ENCODE data around the gene UBE3D.
"Not testable (repeated sequence)": the region's sequence is repeated elsewhere in the genome, so short reads cannot be mapped to it uniquely, and the experiment has no call there.

The UBE3D gene

DNA sequence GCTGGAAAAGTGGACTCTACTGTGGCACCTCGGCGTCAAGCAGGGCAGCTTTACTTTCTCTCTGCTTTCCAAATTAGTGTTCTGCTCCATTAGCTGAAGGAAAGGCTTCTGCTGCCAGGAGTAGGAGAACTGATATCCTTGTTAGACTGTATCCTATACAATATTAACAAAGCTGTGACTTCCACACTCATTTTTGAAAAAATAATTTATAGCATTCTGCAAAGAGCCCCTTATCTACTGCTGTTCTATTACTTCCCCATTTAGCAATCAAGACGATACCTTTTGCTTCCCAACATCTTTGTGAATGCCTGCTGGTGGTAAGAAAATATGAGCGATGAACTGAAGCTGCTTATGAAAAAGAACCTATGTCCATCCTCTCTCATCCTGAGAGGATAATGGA is 151.1 kb downstream of the UBE3D start:
- DNase-seq (ENCODE audit: low spot score), result no peak

GRCh38 chr6:82910820-82911219 is 154.8 kb downstream of the UBE3D start:
- no peak for DNase-seq (ENCODE audit: low spot score)

DNA sequence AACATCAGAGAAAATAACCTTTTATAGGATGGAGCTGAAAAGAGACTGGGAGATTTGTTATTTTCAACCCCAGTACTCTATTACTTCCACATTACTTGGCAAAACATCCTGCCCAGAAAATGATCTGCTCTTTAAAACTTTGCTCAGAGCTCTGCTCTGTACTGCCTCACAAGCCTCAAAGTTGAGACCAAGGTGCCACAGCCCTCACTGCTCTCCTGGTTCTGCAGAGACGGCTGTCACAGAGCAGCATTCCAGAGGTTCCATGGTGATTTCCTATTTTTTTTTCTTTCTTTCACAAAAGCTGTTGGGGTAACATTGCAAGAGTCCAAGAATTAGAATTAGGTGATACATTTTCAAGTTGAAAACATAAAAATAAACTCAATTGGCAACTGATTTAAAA is 155.2 kb downstream of the UBE3D start:
- DNase-seq (ENCODE audit: low spot score), result no peak

DNA sequence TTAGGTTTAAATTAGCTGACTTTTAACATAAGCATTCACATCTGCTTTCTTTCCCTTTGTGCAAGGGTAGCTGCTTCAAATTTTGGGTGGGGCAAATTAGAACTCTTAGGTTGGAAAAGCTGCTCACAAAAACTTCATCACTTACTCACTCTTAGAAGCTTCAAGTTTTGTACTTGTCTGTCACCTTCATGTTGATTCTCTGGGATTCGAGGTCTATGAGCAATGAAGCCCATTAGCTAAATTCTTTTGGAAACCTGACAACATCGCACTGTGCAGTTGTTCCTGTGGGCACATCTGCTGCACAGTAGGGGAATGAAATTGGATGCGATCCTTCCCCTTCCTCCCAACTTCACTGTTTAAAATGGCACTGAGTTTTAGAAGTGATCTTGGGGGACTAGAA is 156.1 kb downstream of the UBE3D start:
- DNase-seq (ENCODE audit: low spot score), result peak; percentile 22

GRCh38 chr6:82908661-82909060 is 157.0 kb downstream of the UBE3D start:
- DNase-seq (ENCODE audit: low spot score), result no peak

- DNase-seq (ENCODE audit: low spot score), result peak; percentile 56
Observed at GRCh38 chr6:82906951-82907350, 158.7 kb downstream of the UBE3D start.

- no peak for DNase-seq (ENCODE audit: low spot score)
Observed at GRCh38 chr6:82906489-82906888, 159.2 kb downstream of the UBE3D start.

DNA sequence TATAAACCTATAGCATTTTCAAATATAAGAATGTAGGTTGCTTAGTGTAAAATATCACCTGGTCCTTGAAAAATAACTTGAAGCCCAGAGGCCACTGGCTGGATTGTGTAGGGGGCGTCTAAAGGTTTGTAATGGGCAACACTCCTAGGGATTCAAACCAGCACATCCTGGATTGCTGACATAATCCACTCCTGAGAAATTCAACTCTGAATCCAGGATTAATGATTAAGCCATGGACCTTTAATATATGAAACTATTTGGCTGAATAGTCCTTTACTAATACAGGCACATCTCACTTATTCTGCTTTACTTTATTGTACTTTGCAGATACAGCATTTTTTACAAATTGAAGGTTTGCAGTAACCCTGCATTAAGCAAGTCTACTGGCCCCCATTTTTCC is 160.8 kb downstream of the UBE3D start:
- DNase-seq (ENCODE audit: low spot score), result no peak

GRCh38 chr6:82904257-82904656 is 161.4 kb downstream of the UBE3D start:
- DNase-seq (ENCODE audit: low spot score), result no peak

DNA sequence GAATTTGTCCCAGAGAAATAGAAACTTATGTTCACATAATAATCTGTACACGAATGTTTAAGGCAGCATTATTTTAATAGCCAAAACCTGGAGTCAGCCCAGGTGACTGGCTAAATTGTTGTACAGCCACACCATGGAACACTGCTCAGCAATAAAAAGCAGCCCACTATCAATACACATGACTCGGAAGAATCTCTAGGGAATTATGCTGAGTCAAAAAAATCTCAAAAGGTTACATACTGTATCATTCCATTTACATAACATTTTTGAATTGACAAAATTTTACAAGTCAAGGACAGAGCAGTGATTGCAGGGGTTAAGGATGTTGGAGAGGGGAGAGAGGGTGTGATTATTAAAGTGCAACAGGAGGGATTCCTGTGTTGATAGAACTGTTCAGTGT is 163.4 kb downstream of the UBE3D start:
- no peak for DNase-seq (ENCODE audit: low spot score)

DNA sequence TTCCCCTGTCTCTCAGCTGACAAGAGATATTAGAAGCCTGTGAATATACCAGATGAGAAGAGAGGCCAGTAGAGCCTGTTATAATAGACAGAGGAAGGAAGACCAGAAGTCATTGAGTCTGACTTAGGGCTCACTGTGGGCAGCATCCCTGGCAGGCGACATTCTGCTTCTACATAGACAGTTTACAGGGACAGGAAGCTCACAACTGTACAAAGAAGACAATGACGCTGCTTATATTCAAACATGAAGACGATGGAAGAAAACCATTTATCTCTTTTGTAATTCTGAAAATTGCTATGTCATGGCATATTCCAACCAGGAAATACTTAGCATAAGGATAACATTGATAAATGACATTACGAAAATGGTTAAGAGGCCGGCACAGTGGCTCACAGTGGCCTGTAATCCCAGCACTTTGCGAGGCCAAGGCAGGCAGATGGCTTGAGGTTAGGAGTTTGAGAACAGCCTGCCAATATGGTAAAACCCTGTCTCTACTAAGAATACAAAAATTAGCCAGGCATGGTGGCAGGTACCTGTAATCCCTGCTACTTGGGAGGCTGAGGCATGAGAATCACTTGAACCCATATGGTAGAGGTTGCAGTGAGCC is 170.9 kb downstream of the UBE3D start:
- DNase-seq (ENCODE audit: low spot score), result no peak

GRCh38 chr6:82893889-82894652 is 171.6 kb downstream of the UBE3D start:
- DNase-seq (ENCODE audit: low spot score), result no peak

DNA sequence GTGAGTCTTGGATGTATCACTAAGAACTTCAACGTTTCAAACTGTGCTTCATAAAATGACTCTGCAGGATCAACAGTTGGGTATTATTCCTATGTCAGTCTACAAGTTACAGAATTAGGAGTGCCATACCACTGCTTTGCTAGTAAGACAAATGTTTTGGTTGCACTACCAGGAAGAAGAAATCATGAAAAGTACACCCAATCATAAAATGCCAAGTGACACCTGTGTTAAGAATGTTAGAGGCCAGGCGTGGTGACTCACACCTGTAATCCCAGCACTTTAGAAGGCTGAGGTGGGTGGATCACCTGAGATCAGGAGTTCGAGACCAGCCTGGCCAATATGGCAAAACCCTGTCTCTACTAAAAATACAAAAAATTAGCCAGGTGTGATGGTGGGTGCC is 174.1 kb downstream of the UBE3D start:
- not testable (repeated sequence) for DNase-seq (ENCODE audit: low spot score)

GRCh38 chr6:82891076-82891475 is 174.6 kb downstream of the UBE3D start:
- no peak for DNase-seq (ENCODE audit: low spot score)

- DNase-seq (ENCODE audit: low spot score), result no peak
Observed at GRCh38 chr6:82890240-82890639, 175.4 kb downstream of the UBE3D start.

DNA sequence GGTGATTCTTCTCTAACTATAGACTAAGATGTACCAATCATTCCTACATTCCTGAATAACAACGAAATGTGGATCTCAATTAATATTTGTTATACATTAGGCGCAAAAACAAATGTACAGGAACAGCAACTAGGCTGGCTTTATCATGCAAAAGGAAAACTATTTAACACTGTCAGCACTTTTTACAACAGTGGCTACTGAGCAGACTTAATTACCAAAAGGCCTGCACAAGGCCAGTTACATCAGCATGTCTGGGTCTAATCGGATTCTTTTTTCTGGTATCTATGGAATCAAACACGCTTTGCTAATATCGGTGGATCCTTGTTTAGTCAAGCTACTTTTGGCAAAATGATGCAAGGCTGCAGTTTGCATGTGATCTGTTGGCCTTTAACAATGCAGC is 176.5 kb downstream of the UBE3D start:
- DNase-seq (ENCODE audit: low spot score), result no peak

DNA sequence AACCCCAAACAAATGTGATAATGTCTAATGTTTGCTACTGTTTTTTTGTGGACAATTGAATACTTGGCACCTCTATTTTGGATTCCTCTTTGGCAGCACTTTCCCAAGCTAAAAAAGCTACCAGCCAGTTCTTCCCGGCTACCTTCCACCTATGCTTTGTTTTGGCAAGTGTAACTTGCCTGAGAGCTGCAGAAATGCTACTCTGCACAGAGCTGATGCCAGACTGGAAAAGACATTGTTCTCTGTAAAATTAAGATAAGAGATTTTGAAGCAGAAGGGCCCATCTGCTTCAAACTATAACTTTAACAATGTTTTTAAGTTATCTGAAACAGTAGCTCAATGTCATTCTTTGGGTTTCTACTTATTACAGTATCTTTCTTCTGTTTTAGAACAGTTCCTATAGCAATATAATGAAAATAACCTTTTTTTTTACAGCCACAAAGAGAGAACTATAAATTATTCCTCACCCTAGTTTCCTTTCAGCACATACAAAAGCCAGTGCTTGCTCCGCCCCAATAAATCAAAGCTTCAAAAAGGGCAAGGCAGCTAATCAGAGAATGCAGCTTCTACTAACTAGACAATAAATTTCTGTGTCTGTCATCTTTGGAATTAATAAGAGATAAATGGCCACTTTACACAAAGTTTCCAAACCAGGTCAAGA is 183.1 kb downstream of the UBE3D start:
- DNase-seq (ENCODE audit: low spot score), result no peak

- no peak for DNase-seq (ENCODE audit: low spot score)
Observed at GRCh38 chr6:82881519-82881918, 184.1 kb downstream of the UBE3D start.

DNA sequence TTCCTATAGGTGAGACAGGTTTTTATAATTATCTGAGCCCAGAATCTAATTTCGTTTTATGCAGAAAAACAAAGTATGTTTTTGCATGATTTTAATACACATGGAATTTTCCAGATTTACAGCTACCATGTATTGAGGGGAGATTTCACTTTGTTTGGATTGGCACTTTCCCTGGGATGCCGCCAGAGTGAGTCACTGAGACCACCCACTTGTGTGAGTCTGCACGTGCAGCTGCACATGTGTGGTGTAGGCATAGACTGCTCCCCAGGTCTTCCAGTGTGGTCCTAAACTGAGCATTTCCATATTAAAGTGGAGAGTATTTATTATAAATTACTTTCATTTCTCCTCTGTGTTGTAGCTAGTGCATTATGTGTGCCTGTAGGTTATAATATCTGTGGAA is 186.8 kb downstream of the UBE3D start:
- DNase-seq (ENCODE audit: low spot score), result peak; percentile 11

DNA sequence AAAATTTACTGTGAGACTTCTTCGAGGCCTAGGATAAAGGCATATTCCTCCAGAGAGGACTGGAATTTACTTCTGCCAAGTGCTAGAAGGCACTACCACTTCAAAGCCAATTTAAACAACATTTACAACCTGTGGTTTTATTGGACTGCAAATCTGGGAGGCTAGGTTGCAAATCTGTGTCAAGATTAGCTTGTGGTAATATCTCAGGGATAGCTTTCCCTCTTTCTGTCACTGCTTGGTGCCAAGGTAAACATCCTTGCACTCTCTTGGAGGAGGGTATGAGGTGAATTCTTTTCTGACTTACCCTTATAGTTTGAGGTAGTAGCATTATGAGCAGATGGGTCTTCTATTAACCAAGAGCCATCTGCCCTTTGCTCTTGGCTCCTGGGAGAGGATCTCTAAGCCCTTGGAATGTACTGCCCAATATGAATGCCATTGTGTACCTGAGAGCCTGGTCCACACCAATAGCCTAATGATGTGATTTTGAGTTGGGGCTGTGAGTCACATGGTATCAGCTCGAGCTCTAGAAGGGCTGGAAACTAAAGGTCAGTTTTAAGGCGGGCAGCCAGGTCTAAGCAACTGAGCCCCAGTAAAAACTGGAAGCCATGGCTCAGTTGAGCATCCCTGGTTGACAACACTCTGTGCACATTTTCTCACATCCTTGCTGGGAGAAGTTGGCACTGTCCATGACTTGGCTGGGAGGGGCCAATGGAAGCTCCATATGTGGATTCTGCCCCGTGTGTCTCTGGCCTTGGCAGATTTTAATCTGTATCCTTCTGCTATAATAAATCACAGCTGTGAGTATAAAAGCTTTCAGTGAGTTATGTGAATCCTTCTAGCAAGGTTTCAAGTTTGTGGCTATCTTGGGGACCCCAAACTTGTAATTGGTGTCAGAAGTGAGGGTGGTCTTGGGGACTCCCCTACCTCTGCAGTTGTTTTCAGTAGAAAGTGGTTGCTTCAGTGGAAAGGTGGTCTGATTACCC is 188.1 kb downstream of the UBE3D start:
- DNase-seq (ENCODE audit: low spot score), result no peak

- DNase-seq (ENCODE audit: low spot score), result peak; percentile 53
Observed at GRCh38 chr6:82875573-82876185, 190.0 kb downstream of the UBE3D start.

GRCh38 chr6:82874867-82875266 is 190.8 kb downstream of the UBE3D start:
- DNase-seq (ENCODE audit: low spot score), result no peak

Measured in AG20443 (cell line).